ENCODE measurements around the gene DIRAS2.
A peak's percentile ranks its signal among the peaks of the same experiment; 100 is the strongest.
"Not testable (repeated sequence)": the region's sequence is repeated elsewhere in the genome, so short reads cannot be mapped to it uniquely, and the experiment has no call there.

The DIRAS2 gene, protein sequence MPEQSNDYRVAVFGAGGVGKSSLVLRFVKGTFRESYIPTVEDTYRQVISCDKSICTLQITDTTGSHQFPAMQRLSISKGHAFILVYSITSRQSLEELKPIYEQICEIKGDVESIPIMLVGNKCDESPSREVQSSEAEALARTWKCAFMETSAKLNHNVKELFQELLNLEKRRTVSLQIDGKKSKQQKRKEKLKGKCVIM

DNA sequence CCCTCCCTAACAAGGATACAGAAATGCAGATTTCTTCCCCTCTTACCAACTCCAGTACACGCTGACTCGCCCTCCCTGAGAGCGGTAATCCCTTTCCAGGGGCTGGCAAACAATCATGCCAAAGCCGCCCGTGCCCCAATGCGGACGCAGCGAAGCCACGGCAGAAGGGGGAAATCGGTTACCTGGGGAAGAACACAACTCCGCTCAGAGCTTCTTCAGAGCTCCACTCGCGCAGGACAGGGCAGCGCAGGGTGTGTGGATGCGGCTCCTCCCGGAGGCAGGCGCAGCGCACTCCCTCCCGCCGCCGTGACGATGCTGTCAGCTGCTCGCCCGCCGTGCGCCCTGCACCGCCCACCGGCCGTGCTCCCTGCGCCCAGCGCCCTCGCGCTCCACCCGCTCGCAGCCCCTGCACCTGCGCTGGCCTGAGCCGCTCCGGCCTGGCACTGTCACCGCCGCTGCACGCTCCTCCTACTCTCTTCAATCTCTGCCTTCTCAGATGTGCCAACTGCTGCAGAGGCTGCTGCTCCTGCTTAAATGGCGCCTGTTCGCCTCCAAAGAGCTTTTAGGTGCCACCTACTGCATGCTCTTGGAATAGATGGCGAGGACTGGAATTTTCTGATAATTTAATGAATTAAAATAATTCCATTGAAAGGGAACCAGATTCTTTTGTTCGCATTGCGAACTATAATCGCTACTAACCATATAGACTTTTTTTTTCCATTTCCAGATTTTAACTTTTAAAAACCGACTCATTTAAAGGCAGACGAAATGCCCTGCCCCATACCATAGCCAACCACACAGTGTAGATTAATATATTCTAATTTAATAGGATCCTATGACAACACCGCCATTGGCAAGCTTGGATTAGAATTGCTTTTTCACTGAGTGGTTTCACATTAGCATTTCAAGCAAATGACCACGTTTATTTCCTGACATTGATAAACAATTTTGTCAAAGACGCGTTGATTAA, at the start of gene DIRAS2:
TSS of gene DIRAS2 (minus strand) at position 255 of the 970 bp plus-strand sequence. CDS start 28,997 bp downstream, outside the sequence.
- peak; percentile 91 for DNase-seq (ENCODE audit: low spot score)

DNA sequence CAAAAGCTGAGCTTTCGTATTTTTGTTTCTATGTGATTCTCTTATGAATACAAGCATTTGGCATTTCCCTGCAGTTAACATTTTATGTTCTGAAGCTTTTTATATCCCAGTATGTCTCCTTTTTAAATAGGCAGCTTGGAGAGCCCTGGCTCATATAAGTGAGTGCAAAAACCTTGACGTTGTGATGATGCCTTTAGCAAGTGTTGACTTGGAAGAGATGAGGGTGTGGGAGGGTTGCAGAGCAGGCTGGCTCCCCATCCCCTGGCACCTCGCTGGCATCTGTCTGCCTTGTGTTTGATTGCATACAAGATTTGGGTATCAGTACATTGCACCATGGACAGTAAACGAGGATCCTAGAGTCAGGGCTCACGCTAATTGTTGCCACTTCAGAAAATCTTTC, 42.1 kb upstream of the DIRAS2 start:
- no peak for DNase-seq (ENCODE audit: low spot score)

DNA sequence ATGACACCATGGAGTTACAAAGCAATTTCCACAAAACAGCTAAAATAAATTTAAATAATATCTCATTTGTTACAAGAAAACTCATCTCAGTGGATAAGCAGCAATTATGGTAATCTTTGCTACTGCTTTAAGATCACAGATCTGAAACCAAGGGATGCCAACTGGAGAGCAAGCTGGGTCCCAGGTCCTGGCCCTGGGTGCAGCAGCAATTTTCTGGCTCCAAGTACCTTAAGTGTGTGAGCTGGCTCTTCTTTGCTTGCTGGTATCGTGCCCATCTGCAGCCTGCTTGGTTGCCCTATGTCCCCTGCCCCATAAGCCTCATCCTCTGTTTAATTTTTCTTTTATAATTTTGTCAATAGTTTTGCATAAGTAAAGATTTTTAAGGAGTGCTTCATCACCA, 41.5 kb upstream of the DIRAS2 start:
- no peak for DNase-seq (ENCODE audit: low spot score)

DNA sequence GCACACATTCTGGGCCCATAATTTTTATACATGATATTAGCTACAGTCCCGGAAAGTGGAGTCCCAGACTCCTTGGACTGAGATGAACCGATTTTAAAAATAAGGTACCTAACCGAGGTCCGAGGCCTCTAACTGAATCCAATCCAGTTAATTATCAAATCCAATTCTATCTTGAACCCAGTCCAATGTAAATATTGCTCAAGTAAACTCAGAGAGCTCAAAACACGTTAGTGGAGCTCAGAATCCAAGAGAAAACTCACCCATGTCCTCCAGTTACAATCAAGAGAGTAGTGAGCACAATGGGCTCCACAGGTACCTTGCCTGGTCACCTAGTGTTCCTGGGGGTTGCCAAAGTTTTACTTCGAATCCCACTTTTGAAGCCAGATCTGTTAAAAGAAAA, 37.9 kb upstream of the DIRAS2 start:
- no peak for DNase-seq (ENCODE audit: low spot score)

DNA sequence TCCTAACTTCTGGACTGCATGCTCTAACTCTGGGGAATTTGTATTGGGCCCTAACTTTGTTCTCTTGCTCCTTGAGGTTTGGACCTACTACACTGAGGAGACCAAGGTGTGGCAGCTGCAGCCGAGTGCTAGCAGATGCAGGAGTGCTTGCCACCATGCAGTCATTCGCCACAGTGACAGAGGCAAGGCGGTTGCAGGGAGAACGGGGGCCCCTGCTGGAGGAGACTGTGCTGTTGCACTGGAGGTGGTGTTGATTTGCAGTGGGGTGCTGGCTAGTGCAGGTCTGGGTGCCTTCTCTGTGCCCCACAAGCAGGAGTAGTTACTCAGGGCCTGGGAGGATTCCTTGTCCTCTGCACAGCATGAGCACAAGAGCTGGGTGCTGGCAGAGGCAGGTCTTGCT, 22.4 kb upstream of the DIRAS2 start:
- DNase-seq (ENCODE audit: low spot score): no peak

DNA sequence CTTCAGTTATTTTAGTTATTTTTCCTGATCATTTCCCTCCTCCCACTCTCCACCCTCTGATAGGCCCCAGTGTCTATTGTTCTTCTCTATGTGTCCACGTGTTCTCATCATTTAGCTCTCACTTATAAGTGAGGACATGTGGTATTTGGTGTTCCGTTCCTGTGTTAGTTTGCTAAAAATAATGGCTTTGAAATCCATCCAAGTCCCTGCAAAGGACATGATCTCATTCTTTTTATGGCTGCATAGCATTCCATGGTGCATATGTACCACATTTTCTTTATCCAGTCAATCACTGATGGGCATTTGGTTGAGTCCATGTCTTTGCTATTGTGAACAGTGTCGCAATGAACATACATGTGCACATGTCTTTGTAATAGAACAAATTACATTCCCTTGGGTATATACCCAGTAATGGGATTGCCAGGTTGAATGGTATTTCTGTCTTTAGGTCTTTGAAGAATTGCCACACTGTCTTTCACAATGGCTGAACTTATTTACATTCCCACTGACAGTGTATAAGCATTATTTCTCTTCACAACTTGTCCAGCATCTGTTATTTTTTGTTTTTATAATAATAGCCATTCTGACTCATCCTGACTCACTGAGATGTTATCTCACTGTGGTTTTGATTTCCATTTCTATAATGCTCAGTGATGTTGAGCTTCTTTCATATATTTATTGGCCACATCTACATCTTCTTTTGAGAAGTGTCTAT, 17.2 kb upstream of the DIRAS2 start:
- DNase-seq (ENCODE audit: low spot score): peak; percentile 91

DNA sequence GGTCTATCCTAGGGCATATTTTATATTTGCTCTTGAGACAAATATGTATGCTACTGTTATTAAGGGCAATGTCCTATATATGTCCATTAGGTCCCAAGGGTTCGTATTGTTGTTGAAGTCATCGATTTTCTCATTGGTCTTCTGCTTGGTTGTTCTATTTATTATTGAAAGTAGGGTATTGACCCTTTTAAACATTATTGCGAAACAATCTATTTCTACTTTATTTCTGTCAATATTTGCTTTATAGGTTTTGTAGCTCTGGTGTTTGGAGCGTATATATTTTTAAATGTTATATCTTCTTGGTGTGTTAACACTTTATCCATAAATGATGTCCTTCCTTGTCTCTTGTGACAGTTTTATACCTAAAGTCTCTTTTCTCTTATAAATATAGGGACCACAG, 16.2 kb upstream of the DIRAS2 start:
- DNase-seq (ENCODE audit: low spot score): no peak

DNA sequence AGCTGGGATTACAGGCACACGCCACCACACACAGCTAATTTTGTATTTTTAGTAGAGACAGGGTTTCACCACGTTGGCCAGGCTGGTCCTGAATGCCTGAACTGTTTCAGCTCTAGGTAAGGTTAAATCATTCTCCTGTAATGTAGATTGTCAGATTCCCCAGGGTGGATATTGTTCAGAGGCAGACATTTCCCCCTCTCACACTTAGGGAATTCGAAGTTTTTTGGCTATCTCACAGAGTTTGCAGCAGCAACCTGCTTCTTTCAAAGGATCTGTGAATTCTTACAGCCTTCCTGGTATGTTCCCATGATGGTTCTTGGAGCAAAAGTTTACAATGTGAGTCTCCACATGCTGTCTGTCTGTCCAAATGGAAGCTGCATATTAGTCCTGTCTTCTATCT, 15.6 kb upstream of the DIRAS2 start:
- no peak for DNase-seq (ENCODE audit: low spot score)

DNA sequence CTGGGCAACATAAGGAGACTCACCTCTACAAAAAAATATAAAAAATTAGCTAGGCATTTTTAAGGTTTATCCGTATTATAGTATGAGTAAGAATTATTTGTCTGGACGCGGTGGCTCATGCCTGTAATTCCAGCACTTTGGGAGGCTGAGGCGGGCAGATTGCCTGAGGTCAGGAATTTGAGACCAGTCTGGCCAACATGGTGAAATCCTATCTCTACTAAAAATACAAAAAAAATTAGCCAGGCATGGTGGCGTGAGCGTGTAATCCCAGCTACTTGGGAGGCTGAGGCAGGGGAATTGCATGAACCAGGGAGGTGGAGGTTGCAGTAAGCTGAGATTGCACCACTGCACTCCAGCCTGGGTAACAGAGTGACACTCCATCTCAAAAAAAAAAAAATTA, 14.3 kb upstream of the DIRAS2 start:
- DNase-seq (ENCODE audit: low spot score): not testable (repeated sequence)

DNA sequence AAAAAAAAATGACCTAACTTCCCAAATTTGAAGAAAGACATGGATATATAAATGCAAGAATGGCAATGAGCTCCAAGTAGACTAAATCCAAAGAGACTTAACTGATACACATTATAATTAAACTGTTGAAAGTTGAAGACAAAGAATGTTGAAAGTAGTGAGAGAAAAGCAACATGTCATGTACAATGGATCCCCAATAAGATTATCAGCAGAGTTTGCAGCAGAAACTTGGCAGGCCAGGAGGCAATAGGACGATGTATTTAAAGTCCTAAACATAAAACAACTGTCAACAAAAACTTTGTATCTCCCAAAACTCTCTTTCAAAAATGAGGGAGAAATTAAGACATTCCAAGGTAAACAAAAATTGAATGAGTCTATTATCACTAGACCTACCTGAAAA, 8.6 kb upstream of the DIRAS2 start:
- DNase-seq (ENCODE audit: low spot score): no peak

DNA sequence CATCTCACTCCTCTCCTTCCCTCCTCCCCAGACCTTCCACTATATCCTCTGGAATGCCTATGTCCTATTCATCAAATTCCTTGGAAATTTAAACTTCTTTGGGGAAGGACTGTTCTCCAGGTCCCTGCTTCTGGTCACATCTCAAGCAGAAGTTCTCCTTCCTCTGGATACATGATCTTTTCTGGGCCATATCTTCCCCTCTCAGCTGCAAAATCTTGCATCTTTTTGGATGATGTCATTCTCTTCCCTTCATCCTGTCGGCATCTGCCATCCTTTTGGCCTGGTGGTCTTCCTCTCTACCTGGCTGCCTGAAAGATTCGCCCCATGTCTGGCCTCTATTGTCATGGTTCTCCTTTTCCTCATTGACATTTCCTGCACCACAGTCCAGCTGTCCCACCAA, 5.2 kb upstream of the DIRAS2 start:
- no peak for DNase-seq (ENCODE audit: low spot score)

DNA sequence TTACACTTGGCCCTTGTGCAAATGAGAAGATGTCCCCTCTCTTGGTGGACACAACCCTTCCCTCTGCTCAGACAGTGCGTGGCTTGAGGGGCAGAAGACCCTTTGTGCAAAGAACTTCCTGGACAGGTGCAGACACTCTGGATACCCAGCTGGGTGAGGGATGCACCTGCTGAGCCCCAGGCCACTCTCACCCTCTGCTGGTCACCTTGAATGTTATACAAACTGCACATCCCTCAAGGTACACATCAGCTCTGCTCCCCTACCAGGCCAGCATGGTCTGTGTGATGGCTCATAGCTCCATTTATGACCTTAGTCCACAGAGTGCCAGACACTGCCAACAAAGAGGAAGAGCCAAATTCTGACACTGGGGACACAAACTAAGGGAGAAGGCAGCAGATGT, 3.1 kb upstream of the DIRAS2 start:
- no peak for DNase-seq (ENCODE audit: low spot score)

DNA sequence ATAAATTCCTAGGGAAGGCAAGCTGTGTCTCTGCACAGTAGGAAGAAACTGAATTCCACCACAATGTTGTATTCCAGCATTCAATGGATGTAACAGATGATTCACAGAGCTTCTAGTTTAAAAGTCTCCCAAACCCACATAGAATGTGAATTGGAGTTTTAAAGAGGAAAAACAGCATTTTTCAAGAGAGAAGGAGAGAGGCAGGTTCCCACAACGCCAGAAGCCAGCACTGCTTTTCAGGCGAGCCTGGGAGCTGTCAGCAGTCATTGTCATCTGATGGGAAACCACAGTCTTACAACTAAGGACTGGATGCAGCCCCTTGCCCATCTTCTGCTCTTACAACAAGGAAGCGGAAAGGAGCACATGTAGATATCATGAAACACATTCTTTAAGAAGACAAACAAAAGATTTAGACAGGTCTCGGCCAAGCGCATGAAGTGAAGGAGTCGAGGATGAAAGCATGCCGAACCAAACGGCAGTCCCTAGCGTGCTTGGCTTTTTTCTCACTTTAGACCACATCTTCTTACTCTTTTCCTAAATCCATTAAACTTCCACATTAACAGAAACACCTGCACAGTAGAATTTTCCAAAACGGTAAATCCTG, 638 bp downstream of the DIRAS2 start:
- no peak for DNase-seq (ENCODE audit: low spot score)

DNA sequence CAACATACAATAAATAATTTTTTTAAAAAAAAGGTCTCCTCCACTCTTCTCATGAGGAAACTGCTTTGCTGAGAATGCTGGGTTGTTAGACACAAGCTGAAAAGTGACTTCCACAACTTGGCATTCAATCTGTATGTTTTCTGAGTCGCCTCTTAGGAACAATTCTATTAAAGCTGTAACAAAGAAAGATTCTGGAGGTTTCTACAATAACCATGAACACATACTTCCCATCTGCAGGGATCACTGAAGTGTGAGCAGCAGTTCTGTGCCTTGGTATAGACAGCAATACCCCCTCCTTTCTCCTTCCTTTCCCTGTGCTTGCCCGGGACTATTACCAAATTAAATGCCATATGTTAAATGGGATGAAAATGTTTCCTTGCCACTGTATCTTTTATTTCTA, 1.5 kb downstream of the DIRAS2 start:
- no peak for DNase-seq (ENCODE audit: low spot score)

DNA sequence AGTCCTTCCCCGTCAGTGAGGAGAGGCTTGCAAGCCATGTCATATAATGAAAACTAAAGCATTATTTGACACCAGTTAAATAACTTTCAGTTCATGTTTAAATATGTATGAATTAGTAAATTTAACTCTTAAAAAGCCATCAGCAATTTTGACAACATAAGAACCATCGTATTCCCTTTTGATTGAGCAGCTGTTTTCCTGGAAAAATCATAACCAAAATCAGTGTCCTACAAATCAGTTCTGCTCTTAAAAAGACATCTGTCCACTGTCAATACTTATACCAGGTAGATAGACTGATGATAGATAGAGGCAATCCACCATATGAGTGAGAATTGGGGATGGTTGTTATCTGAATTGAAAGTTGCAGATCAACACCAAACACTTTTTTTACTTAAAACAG, 2.3 kb downstream of the DIRAS2 start:
- no peak for DNase-seq (ENCODE audit: low spot score)

DNA sequence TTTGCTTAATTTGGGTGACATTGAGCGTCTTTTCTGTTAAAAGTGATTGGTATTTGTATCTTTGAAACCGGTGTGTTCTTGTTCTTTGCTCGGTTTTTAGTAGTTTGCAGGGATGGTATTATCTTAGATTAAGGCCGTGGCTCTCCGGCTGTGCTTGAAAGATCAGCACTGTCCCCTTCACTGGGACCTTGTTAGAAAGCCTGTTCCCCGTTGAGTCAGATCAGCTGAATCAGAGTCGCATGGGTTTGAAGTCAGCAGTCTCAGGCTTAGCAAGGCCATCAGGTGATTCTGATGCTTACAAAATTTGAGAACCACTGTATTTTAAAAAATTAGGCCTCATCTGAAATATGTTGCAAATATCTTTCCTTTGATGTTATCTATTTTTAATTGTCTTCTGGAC, 5.0 kb downstream of the DIRAS2 start:
- no peak for DNase-seq (ENCODE audit: low spot score)

DNA sequence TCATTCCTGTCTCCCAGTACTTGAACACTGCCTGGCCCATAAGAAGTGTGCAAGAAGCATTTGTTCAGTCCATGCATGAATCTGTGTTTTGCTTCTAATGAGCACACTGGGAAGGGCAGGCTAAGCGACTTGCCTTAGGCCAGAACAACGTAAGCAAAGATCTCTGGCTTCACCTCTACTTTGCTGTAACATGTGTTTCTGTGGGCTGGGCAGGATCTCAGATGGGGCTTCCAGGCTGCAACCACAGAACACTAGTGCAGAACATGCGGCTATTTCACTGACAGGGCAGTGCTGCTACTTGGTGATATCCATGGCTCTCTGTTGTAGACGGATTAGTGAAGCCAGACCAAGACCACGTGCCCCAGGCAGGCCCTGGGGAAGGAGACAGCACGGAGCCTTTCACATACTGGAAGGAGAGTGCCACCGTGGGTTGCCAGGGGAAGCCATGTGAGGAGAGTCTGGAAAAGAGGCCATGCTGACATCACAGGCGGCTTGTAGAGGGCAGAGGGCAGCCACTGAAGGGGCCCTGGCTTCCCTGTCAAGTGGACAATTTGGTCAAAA, 9.9 kb downstream of the DIRAS2 start:
- no peak for DNase-seq (ENCODE audit: low spot score)

DNA sequence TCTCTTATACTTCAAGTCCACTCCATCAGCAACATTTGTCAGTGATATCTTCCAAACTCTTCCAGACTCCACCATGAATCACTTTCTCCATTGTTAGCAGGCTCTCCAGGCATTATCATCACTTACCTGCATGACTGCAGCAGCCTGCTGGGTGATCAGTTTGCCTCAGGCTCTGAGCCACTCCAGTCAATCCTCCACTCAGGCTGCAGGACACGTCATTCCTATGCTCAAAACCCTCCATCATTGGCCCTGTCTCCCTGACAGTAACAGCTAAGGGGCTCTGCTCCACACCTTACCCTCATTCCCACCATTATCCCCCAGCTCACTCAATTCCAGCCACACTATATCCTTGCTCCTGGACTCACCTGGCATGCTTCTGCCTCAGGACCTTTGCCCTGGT, 10.7 kb downstream of the DIRAS2 start:
- no peak for DNase-seq (ENCODE audit: low spot score)

DNA sequence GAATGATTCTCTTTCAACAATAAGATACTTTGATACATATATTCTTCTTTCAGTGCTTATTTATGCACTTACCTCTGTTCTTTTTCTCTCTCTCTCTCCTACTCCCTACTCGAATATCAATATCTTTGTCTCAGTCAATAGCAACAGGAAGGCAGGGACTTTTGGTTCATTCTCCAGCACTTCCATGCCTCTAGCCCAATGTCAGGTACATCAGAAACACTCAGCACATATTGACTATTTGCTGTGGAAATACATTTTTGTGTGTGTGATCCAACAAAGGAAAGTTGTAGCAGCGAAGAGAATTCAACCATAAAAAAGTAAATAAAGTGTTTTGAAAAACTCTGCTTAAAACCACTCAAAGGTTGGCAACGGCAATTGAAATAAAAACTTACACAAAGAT, 12.6 kb downstream of the DIRAS2 start:
- no peak for DNase-seq (ENCODE audit: low spot score)

DNA sequence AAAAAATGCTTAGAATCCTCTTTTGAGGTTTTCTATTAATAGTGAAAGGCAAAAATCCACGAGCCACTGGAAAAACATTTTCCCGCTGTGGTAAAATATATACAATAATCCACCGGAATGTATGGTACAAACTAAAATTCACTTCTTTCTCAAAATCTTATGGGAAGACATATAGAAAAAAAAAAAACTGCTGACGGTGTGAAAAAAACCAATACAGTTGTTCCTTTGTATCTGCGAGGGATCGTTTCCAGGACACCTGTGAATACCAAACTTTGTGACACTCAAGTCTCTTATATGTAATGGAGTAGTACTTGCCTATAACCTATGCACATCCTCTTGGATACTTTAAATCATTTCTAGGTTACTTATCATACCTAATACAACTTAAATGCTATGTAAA, 13.3 kb downstream of the DIRAS2 start:
- DNase-seq (ENCODE audit: low spot score): no peak

DNA sequence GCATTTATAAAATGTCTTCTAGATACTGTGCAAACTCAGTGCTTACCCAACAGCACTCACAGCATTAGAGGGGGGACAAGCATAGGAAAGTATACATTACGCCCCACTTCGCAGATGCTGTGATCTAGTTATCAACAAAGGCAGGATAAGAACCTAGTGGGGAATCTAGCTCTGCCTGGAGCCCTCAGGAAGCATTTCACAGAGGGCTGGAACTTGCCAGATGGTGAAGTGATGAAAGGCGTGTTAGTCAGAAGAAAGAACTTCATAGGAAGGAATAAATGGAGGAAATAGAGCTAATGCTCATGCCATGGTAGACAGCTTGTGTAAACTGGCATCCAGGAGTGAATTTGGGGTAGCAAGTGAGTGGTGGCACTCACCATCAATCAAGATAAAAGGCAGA, 25.8 kb downstream of the DIRAS2 start:
- no peak for DNase-seq (ENCODE audit: low spot score)

DNA sequence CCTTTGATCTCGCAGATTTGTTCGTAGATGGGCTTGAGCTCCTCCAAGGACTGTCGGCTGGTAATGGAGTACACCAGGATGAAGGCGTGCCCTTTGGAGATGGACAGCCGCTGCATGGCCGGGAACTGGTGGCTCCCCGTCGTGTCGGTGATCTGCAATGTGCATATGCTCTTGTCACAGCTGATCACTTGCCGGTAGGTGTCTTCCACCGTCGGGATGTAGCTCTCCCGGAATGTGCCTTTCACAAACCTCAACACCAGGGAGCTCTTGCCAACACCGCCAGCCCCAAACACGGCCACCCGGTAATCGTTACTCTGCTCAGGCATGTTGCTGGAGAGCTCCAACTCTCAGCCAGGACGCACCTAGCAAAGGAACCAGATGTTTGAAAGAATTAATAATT, 29.1 kb downstream of the DIRAS2 start:
- no peak for DNase-seq (ENCODE audit: low spot score)
